WTC11 (cell line): ENCODE results near the gene ALDH5A1.

Experiments used
- CBFB ChIP-seq: sonication (generic); formaldehyde crosslinking; IDR thresholded peaks from 2 replicates; pipeline ENCODE4 v1.8.1; 2022; ENCODE audit warnings: mild to moderate bottlenecking, low read depth, missing genetic modification reagents
- CREM ChIP-seq: sonication (generic); formaldehyde crosslinking; IDR thresholded peaks from 2 replicates; pipeline ENCODE4 v1.8.1; 2022; ENCODE audit warnings: mild to moderate bottlenecking, missing genetic modification reagents, moderate library complexity
- ELF4 ChIP-seq: sonication (generic); formaldehyde crosslinking; IDR thresholded peaks from 2 replicates; pipeline ENCODE4 v1.8.1; 2022; ENCODE audit warnings: low read depth, mild to moderate bottlenecking, moderate library complexity, missing genetic modification reagents
- ETV6 ChIP-seq: sonication (generic); formaldehyde crosslinking; IDR thresholded peaks from 2 replicates; pipeline ENCODE4 v1.8.1; 2022; ENCODE audit warnings: mild to moderate bottlenecking, missing genetic modification reagents
- IRF2 ChIP-seq: sonication (generic); formaldehyde crosslinking; IDR thresholded peaks from 2 replicates; pipeline ENCODE4 v1.8.0; 2022; ENCODE audit warnings: low read depth, missing genetic modification reagents, borderline replicate concordance
- NFYB ChIP-seq: sonication (generic); formaldehyde crosslinking; conservative IDR thresholded peaks from 2 replicates; pipeline ENCODE4 v1.8.0; 2022; ENCODE audit warnings: low read depth, missing genetic modification reagents
- RORB ChIP-seq: fragments of 250-450 bp; sonication (Bioruptor Pico); IDR thresholded peaks from 2 replicates; pipeline ENCODE4 v1.9.0; 2021; ENCODE audit warnings: mild to moderate bottlenecking
- TP53 ChIP-seq: sonication (generic); formaldehyde crosslinking; IDR thresholded peaks from 2 replicates; pipeline ENCODE4 v1.8.1; 2023; ENCODE audit warnings: mild to moderate bottlenecking, missing genetic modification reagents
- ZNF671 ChIP-seq: fragments of 250-450 bp; sonication (Bioruptor Pico); IDR thresholded peaks from 2 replicates; pipeline ENCODE4 v1.8.0; 2021; ENCODE audit warnings: mild to moderate bottlenecking
- TF ChIP-seq, protein P1 (sequence below): sonication (generic); formaldehyde crosslinking; IDR thresholded peaks from 2 replicates; pipeline ENCODE4 v1.8.0; 2022; ENCODE audit warnings: mild to moderate bottlenecking, missing genetic modification reagents
- TF ChIP-seq, protein P2 (sequence below): sonication (generic); formaldehyde crosslinking; conservative IDR thresholded peaks from 2 replicates; pipeline ENCODE4 v1.8.1; 2023; ENCODE audit warnings: mild to moderate bottlenecking, low read depth, missing genetic modification reagents, moderate library complexity
- TF ChIP-seq, protein P3 (sequence below): fragments of 200-600 bp; IDR thresholded peaks from 2 replicates; pipeline ENCODE4 v1.8.0; 2022; ENCODE audit warnings: antibody characterized with exemption
- TF ChIP-seq, protein P4 (sequence below): sonication (generic); formaldehyde crosslinking; conservative IDR thresholded peaks from 2 replicates; pipeline ENCODE4 v1.8.1; 2022; ENCODE audit warnings: mild to moderate bottlenecking, missing genetic modification reagents
- TF ChIP-seq, protein P5 (sequence below): sonication (generic); formaldehyde crosslinking; IDR thresholded peaks from 2 replicates; pipeline ENCODE4 v1.8.1; 2023; ENCODE audit warnings: mild to moderate bottlenecking, missing genetic modification reagents, moderate library complexity

DNA sequence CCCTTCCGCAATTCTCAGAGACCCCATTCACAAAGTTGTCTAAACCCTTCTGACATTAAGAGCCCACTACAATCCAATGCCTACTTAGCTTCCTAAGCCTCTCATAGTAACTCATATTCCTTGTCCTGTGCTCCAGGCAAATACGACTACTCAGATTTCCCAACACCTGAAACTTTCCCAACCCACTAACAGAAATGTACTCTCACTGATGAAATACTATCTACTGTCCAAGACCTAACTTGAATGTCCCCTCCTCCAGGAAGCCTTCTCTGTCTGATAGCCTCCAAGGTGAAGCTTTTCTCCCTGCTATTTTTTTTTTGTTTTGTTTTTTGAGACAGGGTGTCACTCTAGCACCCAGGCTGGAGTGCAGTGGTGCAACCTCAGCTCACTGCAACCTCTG lies 35.8 kb upstream of the ALDH5A1 start:
- TF ChIP-seq, protein P1, sequence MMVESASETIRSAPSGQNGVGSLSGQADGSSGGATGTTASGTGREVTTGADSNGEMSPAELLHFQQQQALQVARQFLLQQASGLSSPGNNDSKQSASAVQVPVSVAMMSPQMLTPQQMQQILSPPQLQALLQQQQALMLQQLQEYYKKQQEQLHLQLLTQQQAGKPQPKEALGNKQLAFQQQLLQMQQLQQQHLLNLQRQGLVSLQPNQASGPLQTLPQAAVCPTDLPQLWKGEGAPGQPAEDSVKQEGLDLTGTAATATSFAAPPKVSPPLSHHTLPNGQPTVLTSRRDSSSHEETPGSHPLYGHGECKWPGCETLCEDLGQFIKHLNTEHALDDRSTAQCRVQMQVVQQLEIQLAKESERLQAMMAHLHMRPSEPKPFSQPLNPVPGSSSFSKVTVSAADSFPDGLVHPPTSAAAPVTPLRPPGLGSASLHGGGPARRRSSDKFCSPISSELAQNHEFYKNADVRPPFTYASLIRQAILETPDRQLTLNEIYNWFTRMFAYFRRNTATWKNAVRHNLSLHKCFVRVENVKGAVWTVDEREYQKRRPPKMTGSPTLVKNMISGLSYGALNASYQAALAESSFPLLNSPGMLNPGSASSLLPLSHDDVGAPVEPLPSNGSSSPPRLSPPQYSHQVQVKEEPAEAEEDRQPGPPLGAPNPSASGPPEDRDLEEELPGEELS (CRISPR knock-in tag): no peak
- TF ChIP-seq, protein P2, sequence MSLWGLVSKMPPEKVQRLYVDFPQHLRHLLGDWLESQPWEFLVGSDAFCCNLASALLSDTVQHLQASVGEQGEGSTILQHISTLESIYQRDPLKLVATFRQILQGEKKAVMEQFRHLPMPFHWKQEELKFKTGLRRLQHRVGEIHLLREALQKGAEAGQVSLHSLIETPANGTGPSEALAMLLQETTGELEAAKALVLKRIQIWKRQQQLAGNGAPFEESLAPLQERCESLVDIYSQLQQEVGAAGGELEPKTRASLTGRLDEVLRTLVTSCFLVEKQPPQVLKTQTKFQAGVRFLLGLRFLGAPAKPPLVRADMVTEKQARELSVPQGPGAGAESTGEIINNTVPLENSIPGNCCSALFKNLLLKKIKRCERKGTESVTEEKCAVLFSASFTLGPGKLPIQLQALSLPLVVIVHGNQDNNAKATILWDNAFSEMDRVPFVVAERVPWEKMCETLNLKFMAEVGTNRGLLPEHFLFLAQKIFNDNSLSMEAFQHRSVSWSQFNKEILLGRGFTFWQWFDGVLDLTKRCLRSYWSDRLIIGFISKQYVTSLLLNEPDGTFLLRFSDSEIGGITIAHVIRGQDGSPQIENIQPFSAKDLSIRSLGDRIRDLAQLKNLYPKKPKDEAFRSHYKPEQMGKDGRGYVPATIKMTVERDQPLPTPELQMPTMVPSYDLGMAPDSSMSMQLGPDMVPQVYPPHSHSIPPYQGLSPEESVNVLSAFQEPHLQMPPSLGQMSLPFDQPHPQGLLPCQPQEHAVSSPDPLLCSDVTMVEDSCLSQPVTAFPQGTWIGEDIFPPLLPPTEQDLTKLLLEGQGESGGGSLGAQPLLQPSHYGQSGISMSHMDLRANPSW: no peak
- no peak for TF ChIP-seq ETV6 (CRISPR knock-in tag)
- TF ChIP-seq, protein P3, sequence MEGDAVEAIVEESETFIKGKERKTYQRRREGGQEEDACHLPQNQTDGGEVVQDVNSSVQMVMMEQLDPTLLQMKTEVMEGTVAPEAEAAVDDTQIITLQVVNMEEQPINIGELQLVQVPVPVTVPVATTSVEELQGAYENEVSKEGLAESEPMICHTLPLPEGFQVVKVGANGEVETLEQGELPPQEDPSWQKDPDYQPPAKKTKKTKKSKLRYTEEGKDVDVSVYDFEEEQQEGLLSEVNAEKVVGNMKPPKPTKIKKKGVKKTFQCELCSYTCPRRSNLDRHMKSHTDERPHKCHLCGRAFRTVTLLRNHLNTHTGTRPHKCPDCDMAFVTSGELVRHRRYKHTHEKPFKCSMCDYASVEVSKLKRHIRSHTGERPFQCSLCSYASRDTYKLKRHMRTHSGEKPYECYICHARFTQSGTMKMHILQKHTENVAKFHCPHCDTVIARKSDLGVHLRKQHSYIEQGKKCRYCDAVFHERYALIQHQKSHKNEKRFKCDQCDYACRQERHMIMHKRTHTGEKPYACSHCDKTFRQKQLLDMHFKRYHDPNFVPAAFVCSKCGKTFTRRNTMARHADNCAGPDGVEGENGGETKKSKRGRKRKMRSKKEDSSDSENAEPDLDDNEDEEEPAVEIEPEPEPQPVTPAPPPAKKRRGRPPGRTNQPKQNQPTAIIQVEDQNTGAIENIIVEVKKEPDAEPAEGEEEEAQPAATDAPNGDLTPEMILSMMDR: no peak
- TF ChIP-seq ZNF671 (CRISPR knock-in tag): no peak
- no peak for TF ChIP-seq ELF4
- no peak for TF ChIP-seq CREM (CRISPR knock-in tag)
- TF ChIP-seq RORB (CRISPR knock-in tag): no peak
- TF ChIP-seq, protein P4, sequence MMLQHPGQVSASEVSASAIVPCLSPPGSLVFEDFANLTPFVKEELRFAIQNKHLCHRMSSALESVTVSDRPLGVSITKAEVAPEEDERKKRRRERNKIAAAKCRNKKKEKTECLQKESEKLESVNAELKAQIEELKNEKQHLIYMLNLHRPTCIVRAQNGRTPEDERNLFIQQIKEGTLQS (CRISPR knock-in tag): no peak
- TF ChIP-seq CBFB (CRISPR knock-in tag): no peak
- TF ChIP-seq IRF2: no peak
- TF ChIP-seq, protein P5, sequence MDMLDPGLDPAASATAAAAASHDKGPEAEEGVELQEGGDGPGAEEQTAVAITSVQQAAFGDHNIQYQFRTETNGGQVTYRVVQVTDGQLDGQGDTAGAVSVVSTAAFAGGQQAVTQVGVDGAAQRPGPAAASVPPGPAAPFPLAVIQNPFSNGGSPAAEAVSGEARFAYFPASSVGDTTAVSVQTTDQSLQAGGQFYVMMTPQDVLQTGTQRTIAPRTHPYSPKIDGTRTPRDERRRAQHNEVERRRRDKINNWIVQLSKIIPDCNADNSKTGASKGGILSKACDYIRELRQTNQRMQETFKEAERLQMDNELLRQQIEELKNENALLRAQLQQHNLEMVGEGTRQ (CRISPR knock-in tag): no peak
- no peak for TF ChIP-seq NFYB (CRISPR knock-in tag)
- no peak for TF ChIP-seq TP53 (CRISPR knock-in tag)
